DND-41 (cell line): ENCODE measurements around the gene NAGPA.
"Not testable (repeated sequence)": the region's sequence is repeated elsewhere in the genome, so short reads cannot be mapped to it uniquely, and the experiment has no call there.

Experiments used
- ATAC-seq: fragments of 200-7000 bp; cut with Tn5 transposase; 3 replicates; pipeline ENCODE4 v1.9.1; 2021; ENCODE audit warnings: low read depth; ENCODE audit not compliant: insufficient read depth
- DNase-seq: peaks from one replicate; pipeline ENCODE4 v3.0.0-alpha.2; 2020
- H2AFZ ChIP-seq: 2 replicates; pipeline ENCODE4 v1.6.0; 2012; ENCODE audit warnings: low read depth, low read length
- H3K27ac ChIP-seq: 2 replicates; pipeline ENCODE4 v1.5.1; 2012; ENCODE audit warnings: low read length, inconsistent platforms
- H3K27me3 ChIP-seq: fragments of 200-600 bp; sonication (generic); 2 replicates; pipeline ENCODE4 v1.6.0; 2012; ENCODE audit warnings: low read length, mild to moderate bottlenecking, inconsistent platforms; ENCODE audit not compliant: insufficient read depth, poor library complexity
- H3K36me3 ChIP-seq: 2 replicates; pipeline ENCODE4 v1.5.1; 2012; ENCODE audit warnings: low read length, inconsistent platforms; ENCODE audit not compliant: insufficient read depth
- H3K4me1 ChIP-seq: 2 replicates; pipeline ENCODE4 v1.5.1; 2012; ENCODE audit warnings: mild to moderate bottlenecking, low read length; ENCODE audit not compliant: insufficient read depth
- H3K4me2 ChIP-seq: 2 replicates; pipeline ENCODE4 v1.6.0; 2012; ENCODE audit warnings: mild to moderate bottlenecking, moderate library complexity, low read length, inconsistent platforms; ENCODE audit not compliant: insufficient read depth
- H3K4me3 ChIP-seq, 2 experiments: fragments of 200-600 bp in 1 of 2; shearing (Covaris generic) in 1 of 2; 2 replicates each; pipeline ENCODE4 v1.5.1; 2012 to 2016; ENCODE audit warnings: inconsistent platforms in 2 of 2, low read length in 2 of 2, mild to moderate bottlenecking in 2 of 2, low read depth in 1 of 2, moderate library complexity in 1 of 2
- H3K79me2 ChIP-seq: 2 replicates; pipeline ENCODE4 v1.6.0; 2012; ENCODE audit warnings: low read length, inconsistent platforms; ENCODE audit not compliant: insufficient read depth
- H3K9ac ChIP-seq: 2 replicates; pipeline ENCODE4 v1.6.0; 2012; ENCODE audit warnings: low read depth, mild to moderate bottlenecking, inconsistent platforms, low read length, moderate library complexity
- H3K9me3 ChIP-seq: 2 replicates; pipeline ENCODE4 v1.5.1; 2012; ENCODE audit warnings: low read length, moderate library complexity, mild to moderate bottlenecking, inconsistent platforms; ENCODE audit not compliant: insufficient read depth, severe bottlenecking
- H4K20me1 ChIP-seq: 2 replicates; pipeline ENCODE4 v1.6.0; 2012; ENCODE audit warnings: low read length; ENCODE audit not compliant: insufficient read depth
- EZH2 ChIP-seq: IDR thresholded peaks from 3 replicates; pipeline ENCODE4 v1.6.1; 2012; ENCODE audit warnings: borderline replicate concordance, low read depth, mild to moderate bottlenecking, moderate library complexity, low read length, inconsistent platforms; ENCODE audit not compliant: severe bottlenecking
- TF ChIP-seq, protein P1 (sequence below): IDR thresholded peaks from 2 replicates; pipeline ENCODE4 v1.5.1; 2012; ENCODE audit warnings: borderline replicate concordance, low read length, moderate library complexity, mild to moderate bottlenecking; ENCODE audit not compliant: poor library complexity, severe bottlenecking; ENCODE audit errors: extremely low read depth

NAGPA gene

DNA sequence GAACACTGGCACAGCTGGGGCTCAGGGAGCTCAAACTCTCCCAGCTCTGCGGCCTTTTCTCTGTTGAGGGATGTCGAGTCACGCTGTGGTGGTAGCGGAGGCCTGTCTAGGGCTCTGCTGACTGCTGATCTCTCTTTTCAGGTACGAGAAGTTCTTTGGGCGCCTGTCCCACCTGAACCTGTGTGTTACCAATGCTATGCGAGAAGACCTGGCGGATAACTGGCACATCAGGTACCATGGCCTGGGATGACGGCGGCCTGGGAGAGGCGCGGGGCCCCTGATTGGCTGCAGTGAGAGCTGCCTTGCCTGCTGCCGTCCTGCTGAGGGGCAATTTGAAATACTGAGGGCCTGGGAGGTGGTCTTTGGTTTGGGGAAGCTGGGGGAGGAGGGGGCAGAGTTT is 43.6 kb upstream of the NAGPA start:
- no peaks in the 10 kb centered on the region for H3K9me3 ChIP-seq
- DNase-seq (no peak), ATAC-seq (no peak)
- no peaks in the 10 kb centered on the region for H4K20me1 ChIP-seq
- H3K36me3 ChIP-seq: peaks cover 41% of the 10 kb centered on the region
- TF ChIP-seq, protein P1, sequence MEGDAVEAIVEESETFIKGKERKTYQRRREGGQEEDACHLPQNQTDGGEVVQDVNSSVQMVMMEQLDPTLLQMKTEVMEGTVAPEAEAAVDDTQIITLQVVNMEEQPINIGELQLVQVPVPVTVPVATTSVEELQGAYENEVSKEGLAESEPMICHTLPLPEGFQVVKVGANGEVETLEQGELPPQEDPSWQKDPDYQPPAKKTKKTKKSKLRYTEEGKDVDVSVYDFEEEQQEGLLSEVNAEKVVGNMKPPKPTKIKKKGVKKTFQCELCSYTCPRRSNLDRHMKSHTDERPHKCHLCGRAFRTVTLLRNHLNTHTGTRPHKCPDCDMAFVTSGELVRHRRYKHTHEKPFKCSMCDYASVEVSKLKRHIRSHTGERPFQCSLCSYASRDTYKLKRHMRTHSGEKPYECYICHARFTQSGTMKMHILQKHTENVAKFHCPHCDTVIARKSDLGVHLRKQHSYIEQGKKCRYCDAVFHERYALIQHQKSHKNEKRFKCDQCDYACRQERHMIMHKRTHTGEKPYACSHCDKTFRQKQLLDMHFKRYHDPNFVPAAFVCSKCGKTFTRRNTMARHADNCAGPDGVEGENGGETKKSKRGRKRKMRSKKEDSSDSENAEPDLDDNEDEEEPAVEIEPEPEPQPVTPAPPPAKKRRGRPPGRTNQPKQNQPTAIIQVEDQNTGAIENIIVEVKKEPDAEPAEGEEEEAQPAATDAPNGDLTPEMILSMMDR: no peak
- no peak for TF ChIP-seq EZH2
- no peak overlapping the region for H3K9ac ChIP-seq
- peaks cover 9% of the 10 kb centered on the region; the same call in 1 of the 2 replicates for H3K79me2 ChIP-seq
- H3K4me1 ChIP-seq: peaks cover 11% of the 10 kb centered on the region
- no peak overlapping the region for H2AFZ ChIP-seq
- no peak overlapping the region for H3K4me3 ChIP-seq
- H3K4me2 ChIP-seq: no peak overlapping the region
- no peak overlapping the region for H3K27ac ChIP-seq
- H3K27me3 ChIP-seq: no peaks in the 10 kb centered on the region

DNA sequence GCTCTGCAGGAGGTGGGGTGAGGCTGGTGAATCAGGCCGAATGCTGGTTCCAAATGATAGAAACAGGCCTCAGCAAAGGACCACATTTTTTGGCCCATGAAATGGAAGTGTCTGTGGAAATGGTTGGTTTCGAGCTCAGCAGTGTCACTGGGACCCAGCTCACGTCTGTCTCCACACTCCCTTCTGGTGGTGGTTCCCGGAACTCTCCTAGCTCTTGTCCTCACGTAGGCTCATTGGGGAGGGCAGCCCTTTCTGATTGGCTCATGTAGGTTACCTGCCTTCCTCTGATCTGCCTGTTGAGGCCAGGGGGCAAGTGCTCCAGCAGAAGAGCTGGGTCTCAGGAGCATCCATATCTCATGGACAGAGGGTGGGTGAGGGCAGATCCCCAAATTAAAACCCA is 41.9 kb upstream of the NAGPA start:
- DNase-seq: no peak
- no peaks in the 10 kb centered on the region for H3K27me3 ChIP-seq
- H3K4me1 ChIP-seq: peaks cover 25% of the 10 kb centered on the region
- ATAC-seq: no peak
- no peaks in the 10 kb centered on the region for H4K20me1 ChIP-seq
- no peak overlapping the region for H3K4me2 ChIP-seq
- H3K4me3 ChIP-seq: no peak overlapping the region
- H3K27ac ChIP-seq: no peak overlapping the region
- TF ChIP-seq EZH2: no peak
- TF ChIP-seq, protein P1: no peak
- no peaks in the 10 kb centered on the region for H3K9me3 ChIP-seq
- H3K36me3 ChIP-seq: peaks cover 41% of the 10 kb centered on the region
- H2AFZ ChIP-seq: no peak overlapping the region
- H3K9ac ChIP-seq: no peak overlapping the region
- H3K79me2 ChIP-seq: peaks cover 20% of the 10 kb centered on the region

DNA sequence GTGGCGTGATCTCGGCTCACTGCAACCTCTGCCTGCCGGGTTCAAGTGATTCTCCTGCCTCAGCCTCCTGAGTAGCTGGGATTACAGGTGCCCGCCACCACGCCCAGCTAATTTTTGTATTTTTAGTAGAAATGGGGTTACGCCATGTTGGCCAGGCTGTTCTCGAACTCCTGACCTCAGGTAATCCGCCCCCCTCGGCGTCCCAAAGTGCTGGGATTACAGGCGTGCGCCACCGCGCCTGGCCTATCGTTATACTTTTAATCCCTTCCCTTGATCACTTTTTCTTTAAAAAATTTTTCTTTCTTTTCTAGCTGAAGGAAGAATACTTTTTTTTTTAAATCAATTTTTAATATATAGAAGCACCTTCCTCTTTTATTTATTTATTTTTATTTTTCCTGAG is 40.0 kb upstream of the NAGPA start:
- not testable (repeated sequence) for H3K9ac ChIP-seq, H3K4me3 ChIP-seq, ATAC-seq, H2AFZ ChIP-seq, H3K4me2 ChIP-seq, DNase-seq, H3K27me3 ChIP-seq, H4K20me1 ChIP-seq, H3K27ac ChIP-seq, H3K9me3 ChIP-seq
- Histone ChIP-seq H3K79me2 (peaks cover 20% of the 10 kb centered on the region), H3K36me3 (peaks cover 37% of the 10 kb centered on the region), H3K4me1 (peaks cover 29% of the 10 kb centered on the region)

DNA sequence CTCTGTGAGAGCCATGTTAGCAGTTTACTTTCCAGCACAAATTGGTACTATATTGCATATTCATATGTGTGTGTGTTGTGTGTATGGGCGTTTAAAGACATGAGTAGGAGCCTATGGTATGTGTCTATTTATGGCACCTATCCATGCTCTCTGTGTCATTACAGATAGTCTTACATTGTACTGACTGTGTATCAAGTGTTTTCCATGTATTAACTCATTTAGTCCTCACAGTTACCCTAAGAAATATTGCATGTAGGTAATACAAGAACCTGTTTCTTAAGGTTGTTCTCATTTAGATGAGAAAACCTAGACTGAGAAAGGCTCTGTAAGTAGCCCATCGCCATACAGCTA is 39.5 kb upstream of the NAGPA start:
- H3K4me1 ChIP-seq: peaks cover 29% of the 10 kb centered on the region
- peak overlapping the region; percentile 80; the same call in 1 of the 2 replicates for H3K4me2 ChIP-seq
- no peak for ATAC-seq
- peak overlapping the region in 1 of 2 experiments; percentile 83; a peak in 1 of 4 replicates for H3K4me3 ChIP-seq
- H3K36me3 ChIP-seq: peaks cover 35% of the 10 kb centered on the region
- H4K20me1 ChIP-seq: no peaks in the 10 kb centered on the region
- H3K79me2 ChIP-seq: peaks cover 20% of the 10 kb centered on the region
- H2AFZ ChIP-seq: no peak overlapping the region
- H3K27me3 ChIP-seq: no peaks in the 10 kb centered on the region
- no peak overlapping the region for H3K9ac ChIP-seq
- H3K27ac ChIP-seq: no peak overlapping the region
- TF ChIP-seq, protein P1: no peak
- H3K9me3 ChIP-seq: no peaks in the 10 kb centered on the region
- no peak for DNase-seq
